CD4-positive, alpha-beta T cell treated with Interleukin-4 for 1 hour (primary cell): ENCODE measurements around the gene NOM1.
"Not testable (repeated sequence)": the region's sequence is repeated elsewhere in the genome, so short reads cannot be mapped to it uniquely, and the experiment has no call there.

Experiments used
- DNase-seq, 2 donors: peaks; one replicate each; pipeline ENCODE4 v3.0.0-alpha.2; 2020 to 2022

The NOM1 gene, protein sequence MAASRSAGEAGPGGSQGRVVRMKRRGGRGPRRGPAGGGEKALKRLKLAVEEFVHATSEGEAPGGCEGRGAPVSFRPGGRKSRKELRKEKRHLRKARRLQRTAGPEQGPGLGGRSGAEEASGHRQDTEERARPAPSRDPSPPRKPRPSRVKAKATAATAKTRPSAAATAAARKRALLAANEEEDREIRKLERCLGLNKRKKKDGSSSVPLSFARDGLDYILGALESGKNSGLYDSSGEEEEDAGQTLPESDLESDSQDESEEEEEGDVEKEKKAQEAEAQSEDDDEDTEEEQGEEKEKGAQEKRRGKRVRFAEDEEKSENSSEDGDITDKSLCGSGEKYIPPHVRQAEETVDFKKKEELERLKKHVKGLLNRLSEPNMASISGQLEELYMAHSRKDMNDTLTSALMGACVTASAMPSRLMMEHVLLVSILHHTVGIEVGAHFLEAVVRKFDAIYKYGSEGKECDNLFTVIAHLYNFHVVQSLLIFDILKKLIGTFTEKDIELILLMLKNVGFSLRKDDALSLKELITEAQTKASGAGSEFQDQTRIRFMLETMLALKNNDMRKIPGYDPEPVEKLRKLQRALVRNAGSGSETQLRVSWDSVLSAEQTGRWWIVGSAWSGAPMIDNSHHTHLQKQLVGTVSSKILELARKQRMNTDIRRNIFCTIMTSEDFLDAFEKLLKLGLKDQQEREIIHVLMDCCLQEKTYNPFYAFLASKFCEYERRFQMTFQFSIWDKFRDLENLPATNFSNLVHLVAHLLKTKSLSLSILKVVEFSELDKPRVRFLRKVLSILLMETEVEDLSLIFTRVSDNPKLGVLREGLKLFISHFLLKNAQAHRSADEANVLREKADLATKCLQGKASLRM

DNA sequence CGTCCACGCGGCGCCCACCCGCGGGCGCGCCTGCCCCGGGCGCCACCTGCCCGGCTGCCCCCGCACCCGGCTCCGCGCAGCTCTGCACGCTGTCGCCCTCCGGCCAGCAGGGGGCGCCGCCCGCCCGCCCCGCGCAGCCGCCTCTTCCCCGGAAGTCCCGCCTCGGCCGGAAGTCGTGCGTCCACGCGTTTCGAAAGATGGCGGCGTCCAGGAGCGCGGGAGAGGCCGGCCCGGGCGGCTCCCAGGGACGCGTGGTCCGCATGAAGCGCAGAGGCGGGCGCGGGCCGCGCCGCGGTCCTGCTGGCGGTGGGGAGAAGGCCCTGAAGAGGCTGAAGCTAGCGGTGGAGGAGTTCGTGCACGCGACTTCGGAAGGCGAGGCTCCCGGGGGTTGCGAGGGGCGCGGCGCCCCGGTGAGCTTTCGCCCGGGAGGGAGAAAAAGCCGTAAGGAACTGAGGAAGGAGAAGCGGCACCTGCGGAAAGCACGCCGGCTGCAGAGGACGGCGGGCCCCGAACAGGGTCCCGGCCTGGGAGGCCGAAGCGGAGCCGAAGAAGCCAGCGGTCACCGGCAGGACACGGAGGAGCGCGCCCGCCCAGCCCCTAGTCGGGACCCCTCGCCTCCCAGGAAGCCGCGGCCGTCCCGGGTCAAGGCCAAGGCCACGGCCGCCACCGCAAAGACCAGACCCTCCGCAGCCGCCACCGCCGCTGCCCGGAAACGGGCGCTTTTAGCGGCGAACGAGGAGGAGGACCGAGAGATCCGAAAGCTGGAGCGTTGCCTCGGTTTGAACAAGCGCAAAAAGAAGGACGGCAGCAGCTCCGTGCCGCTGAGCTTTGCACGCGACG, at the start of gene NOM1:
TSS of gene NOM1 (plus strand) at position 172 of the 840 bp plus-strand sequence. CDS start at position 198, 26 bp downstream.
- peak; percentile 89 to 90 for DNase-seq

DNA sequence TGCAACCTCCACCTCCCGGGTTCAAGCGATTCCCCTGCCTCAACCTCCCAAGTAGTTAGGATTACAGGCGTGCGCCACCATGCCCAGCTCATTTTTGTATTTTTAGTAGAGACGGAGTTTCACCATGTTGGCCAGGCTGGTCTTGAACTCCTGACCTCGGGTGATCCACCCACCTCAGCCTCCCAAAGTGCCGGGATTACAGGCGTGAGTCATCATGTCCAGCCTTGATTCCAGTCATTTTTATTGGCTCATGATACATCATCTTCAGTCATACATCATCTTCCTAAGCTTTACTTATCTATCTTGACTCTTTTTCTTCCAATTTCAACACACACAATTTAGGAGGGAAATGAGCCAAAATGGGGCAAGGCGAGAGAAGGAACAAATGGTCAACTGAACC, 49.4 kb upstream of the NOM1 start:
- DNase-seq = not testable (repeated sequence)

DNA sequence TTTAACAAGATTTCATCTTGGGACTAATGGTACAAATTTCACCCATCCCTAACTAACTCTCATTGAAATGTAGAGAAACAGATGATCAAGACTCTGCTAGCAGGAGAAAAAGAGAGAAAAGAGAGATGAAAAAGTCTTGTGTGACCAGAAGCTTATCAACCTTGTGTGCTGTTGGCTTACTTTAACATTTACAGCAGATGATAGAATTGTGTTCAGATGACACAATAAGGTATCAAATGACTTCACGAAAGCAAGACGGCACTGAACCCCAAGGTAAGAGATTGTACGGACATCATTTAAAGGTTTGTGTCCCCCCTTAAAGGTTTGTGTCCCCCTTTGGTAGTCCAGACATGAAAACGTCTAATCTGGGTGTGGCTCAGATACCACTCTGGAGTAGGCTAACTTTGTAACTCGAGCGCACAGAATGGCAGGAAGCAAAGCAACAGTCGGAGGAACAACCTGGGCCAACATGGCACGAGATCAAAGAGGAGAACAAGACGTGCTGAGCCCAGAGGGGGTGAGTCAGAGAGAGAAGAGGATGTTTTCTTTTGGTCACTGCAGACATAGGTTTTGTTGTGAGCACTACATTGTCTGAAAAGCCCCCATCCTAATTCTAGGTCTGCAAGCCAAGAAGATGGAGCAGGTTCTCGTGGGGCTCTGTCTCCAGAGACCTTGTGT, 46.1 kb upstream of the NOM1 start:
- DNase-seq = peak; percentile 25 to 49

DNA sequence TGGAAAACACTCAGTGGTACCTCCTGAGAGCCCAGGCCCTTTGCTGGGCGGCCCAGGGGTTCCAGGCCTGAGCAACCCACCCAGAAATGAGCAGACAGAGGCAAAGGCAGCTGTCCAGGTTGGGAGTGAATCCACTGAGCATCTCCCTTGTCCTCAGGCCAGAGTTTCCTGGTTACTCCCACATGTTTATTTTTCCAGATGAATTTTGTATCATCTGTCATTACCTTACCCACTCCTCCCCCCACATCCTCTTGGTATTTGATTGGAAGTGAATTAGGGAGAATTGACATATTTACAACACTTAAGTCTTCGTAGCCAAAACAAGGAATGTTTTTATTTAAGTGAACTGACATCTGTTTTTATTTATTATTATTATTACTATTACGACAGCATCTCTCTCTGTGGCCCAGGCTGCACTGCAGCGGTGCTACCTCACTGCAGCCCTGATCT, 43.3 kb upstream of the NOM1 start:
- DNase-seq = no peak

DNA sequence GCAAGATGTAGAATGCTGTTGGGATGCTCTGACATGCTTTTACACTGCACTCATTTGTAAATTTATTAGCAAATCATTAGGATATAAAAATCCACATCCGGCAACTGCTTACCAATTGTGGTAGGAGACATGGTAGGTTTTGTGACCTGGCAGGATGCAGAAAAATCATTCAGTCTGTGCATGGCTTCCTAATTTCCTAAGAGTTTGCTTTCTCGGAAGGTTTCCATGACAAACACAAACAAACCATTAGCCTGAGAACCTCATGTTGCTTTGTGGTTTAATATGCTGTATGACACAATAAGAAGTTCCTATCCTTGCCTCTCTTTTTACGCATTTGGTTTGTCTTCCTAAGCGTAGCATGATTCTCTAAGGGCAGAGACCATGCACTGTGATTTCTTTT, 41.9 kb upstream of the NOM1 start:
- no peak for DNase-seq

DNA sequence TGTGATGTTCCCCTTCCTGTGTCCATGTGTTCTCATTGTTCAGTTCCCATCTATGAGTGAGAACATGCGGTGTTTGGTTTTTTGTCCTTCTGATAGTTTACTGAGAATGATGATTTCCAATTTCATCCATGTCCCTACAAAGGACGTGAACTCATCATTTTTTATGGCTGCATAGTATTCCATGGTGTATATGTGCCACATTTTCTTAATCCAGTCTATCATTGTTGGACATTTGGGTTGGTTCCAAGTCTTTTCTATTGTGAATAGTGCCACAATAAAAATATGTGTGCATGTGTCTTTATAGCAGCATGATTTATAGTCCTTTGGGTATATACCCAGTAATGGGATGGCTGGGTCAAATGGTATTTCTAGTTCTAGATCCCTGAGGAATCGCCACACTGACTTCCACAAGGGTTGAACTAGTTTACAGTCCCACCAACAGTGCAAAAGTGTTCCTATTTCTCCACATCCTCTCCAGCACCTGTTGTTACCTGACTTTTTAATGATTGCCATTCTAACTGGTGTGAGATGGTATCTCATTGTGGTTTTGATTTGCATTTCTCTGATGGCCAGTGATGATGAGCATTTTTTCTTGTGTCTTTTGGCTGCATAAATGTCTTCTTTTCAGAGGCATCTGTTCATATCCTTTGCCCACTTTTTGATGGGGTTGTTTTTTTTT, 39.8 kb upstream of the NOM1 start:
- DNase-seq = not testable (repeated sequence)

DNA sequence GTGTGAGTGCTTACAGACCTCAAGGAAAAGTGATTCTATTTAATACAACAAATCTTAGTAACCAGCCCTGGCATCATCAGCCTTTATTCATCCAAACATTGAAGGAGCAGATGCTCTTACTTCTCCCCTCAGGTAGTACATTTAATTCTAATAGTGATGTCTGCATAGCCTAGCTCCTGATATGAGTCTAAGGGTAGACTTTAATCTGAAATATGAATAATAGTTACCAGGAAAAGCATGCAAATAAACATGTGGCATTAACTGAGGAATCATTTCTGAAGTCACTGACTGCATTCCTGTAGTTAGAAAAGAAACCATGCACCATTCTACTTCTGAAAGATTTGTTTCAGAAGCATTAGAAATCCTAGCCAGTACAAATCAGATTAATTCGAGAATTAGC, 30.9 kb upstream of the NOM1 start:
- DNase-seq = no peak

DNA sequence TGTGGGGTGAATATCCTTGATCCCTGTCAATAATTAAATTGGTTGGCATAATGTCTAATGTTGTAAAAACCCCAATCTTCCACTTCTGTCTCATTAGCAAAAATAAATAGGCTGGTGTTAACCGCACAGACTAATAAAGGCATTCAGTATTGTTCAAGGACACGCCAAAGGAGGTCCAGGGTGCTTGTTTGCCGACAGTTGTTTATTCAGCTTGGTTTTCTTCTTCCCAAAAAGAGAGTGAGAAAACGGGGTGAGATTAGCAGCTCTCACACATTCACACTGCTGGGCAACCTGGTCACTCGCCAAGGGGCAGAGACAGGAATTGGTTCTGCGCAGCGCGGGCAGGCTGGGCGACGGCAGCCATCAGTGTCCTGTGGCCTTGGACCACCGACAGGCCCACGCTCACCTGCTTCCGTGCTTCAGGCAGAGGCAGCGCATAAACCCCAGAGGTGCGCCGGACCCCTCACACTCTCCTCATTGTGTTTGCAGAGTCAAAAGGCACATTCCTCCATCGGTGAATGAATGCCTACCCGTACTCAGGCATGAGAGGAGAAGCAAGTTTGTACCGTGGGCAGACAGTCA, 30.3 kb upstream of the NOM1 start:
- DNase-seq = no peak

DNA sequence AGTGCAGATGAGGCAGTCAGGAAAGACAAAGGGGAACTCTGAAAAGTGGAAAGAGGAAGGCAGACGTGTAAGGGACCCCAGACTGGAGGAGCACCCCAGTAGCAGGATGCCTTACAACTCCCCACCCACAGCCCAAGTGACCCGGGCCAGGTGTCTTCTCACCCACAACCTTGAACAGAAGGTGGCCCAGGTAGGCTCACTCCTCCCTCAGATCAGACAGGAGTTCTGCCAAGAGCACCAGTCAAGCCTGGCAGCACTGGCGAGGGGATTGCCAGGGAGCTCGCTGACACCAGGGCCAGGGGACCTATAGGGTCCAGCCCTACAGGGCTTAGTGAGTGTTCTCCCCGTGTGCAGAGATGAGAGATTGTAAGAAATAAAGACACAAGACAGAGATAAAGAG, 29.4 kb upstream of the NOM1 start:
- no peak for DNase-seq

DNA sequence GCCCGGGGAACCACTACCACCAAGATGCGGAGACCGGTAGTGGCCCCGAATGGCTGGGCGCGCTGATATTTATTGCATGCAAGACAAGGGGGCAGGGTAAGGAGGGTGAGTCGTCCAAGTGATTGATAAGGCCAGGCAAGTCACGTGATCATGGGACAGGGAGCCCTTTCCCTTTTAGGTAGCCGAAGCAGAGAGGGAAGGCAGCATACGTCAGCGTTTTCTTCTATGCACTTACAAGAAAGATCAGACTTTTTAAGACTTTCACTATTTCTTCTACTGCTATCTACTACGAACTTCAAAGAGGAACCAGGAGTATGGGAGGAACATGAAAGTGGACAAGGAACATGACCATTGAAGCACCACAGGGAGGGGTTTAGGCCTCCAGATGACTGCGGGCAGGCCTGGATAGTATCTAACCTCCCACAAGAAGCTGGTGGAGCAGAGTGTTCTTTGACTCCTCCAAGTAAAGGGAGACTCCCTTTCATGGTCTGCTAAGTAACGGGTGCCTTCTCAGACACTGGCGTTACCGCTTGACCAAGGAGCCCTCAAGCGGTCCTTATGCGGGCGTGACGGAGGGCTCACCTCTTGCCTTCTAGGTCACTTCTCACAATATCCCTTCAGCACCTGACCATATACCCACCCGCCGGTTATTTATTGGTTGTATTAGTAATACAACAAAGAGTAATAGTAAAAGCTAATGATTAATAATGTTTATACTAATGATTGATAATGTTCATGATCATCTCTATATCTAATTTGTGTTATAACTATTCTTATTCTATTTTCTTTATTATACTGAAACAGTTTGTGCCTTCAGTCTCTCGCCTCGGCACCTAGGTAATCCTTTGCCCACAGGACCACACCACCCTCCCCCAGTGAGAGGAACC, 28.8 kb upstream of the NOM1 start:
- not testable (repeated sequence) for DNase-seq

DNA sequence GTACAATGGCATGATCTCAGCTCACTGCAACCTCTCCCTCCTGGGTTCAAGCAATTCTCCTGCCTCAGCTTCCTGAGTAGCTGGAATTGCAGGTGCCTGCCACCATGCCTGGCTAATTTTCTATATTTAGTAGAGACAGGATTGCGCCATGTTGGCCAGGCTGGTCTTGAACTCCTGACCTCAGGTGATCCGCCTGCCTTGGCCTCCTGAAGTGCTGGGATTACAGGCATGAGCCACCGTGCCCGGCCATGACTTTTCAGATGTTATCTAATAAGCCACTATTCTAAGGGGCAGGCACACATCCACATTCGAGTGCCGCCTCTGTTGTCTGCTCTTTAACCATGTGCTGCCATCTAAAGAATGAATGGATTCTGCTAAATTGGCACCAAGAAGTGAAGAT, 27.2 kb upstream of the NOM1 start:
- not testable (repeated sequence) for DNase-seq

DNA sequence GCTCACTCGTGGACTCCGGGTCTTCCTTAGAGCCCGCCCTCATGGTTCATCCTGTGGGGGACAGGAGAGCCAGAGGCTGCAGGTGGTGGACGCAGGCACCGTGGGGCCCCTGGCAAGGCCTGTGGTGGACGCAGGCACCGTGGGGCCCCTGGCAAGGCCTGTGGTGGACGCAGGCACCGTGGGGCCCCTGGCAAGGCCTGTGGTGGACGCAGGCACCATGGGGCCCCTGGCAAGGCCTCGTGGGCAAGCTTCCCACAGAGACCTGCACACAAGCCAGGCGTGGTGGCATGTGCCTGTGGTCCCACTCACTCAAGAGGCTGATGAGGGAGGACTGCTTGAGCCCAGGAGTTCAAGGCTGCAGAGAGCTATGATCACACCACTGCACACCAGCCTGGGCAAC, 23.7 kb upstream of the NOM1 start:
- DNase-seq = not testable (repeated sequence)

DNA sequence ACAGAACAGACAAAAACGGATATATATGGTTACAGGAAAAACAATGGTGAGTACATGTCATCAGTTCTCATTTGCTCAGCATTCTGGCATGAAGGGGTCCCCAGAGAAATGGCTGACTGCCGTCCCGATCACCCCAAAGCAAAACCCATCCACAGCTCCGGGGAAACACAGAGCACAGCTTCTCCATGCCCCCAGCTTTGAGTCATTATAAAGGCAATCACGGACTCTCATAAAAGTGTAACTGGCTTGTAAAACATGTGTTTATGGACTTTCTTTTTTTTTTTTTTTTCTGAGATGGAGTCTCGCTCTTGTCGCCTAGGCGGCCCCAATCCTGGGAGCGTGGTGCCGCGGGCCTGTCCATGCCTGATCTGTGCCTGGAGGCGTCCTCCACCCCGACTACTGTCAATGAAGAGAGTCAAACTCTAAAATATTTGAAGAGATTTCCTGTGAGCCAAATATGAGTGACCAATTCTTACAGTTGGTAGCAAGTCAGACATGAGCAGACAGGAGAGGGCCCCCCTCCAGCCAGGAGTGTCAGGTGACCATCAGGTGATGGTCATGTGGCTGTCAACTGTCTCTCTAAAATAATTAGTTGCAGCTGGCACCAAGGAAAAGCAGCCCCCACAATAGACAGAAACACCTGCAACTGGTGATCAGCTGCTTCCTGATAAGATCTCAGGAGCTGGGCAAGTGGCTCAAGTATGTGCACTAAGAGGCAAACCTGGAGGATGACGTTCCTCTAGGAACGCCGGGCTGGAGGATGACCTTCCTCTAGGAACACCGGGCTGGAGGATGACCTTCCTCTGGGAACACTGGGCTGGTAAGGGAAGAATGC, 21.7 kb upstream of the NOM1 start:
- no peak for DNase-seq

DNA sequence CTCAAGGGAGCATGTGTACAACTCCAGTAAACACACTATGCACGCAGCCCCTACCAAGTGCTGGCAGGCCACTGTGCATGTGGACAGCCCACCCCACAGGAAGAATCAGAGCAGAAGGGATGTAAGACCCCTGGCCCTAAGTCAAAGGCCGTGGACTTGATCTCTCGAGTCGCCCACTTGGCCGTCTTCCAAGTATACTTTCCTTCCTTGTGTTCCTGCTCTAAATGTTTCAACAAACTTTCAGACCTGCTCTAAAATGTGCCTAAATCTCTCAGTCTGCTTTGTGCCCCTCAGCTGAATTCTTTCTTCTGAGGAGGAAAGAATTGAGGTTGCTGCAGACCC, 21.1 kb upstream of the NOM1 start:
- no peak for DNase-seq

DNA sequence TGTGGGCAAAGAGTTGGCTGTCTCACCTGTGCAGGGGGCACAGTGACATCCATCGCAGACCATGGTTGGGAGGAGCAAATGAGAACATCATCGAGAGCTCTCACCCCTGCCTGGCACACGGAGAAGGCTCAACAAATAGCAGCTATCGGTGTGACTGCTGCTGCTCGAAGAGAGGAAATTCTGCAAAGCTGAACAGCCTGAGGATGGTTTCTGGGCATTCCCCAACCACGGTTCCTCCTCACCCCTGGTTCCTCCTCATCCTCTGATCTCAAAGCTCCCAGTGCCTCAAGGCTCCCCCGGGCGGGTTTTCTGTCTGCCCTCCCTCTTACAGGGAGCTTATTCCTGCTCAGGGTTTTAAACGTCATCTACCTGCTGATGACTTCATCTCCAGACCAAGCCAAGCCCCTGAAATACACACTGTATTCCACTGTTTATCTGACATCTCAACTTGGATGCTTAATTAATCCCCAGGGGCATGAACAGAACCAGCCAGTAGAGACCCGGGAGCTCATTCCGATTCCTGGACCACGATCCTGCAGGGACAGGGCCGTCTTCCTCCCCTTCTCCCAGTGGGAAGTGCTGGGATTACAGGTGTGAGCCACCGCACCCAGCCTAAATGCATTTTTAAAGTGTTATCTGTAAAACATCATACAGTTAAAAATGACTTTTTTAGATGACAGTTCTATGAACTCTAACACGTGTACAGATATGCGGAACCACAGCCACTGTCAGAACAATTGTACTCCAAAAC, 19.5 kb upstream of the NOM1 start:
- DNase-seq = peak; percentile 36 to 43

DNA sequence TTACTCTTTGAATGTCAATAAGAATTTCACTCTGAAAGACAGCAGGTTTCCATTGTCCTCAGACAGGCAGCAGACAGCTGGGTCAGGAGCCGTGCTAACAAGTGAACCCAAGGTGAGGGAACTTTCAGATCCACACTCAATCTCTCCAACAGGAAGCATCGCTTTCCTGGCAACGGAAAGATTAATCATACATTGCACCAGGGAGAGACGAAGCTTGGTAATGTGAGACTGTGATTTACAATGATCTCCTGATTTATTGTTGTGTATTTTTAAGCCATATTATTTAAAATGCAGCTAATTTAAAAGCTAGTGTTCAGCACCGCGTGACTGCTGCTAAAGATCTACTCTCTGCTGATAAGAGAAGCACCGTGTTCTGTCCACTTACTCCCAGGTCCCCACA, 17.5 kb upstream of the NOM1 start:
- DNase-seq = no peak

DNA sequence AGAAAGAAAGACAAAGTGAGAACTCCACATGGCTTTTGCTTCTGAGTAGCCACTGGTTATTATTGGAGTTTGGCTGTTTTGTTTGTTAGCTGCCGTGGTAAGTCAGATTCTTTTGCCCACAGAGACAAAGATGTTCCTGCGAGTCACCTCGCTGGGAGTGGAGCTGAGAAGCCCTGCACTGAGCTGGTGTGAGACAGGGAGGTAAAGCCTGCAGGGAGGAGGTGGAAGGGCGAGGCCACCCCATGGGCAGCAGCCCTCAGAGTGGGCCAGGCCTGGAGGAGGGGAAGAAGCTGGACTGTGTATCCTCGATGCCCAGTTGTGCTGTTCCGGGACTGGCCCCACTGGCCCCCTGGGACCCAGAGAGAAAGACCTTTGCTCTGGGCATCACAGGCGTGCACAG, 14.3 kb upstream of the NOM1 start:
- no peak for DNase-seq

DNA sequence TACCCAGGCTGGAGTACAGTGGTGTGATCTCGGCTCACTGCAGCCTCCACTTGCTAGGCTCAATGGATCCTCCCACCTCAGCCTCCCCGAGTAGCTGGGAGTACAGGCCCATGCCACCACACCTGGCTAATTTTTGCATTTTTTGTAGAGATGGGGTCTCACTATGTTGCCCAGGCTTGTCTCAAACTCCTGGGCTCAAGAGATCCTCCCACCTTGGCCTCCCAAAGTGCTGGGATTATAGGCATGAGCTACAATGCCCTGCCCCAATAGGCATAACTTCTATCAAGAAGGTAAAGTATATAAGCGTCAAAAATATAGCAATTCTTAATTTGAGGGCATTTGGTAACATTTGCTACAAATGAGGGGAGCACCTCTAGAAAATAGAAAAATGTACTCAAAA, 12.7 kb upstream of the NOM1 start:
- not testable (repeated sequence) for DNase-seq
